Activated T-cell treated with anti-CD3 and anti-CD28 coated beads, Interleukin-2, amount 50 U/mL, for 4 hours (primary cell): Measurements from ENCODE around the gene SNRNP35. TPM values are rescaled to one million over a fixed set of nuclear protein-coding genes. Genes with fewer than 3 reads are reported as not detected.
"Not testable (repeated sequence)": the region's sequence is repeated elsewhere in the genome, so short reads cannot be mapped to it uniquely, and the experiment has no call there.

ENCODE experiments used
- ATAC-seq, 2 donors: fragments of 200-7000 bp; cut with Tn5 transposase; one replicate each; pipeline ENCODE4 v1.10.0; 2021
- DNase-seq: peaks from one replicate; pipeline ENCODE4 v3.0.0-alpha.2; 2020
- H3K27me3 Mint-ChIP-seq: one replicate; pipeline ENCODE4 v1.8.0; 2021; ENCODE audit warnings: low read depth, mixed read lengths
- H3K36me3 Mint-ChIP-seq: one replicate; pipeline ENCODE4 v1.8.0; 2022; ENCODE audit warnings: mixed read lengths; ENCODE audit not compliant: insufficient read depth
- H3K4me1 Mint-ChIP-seq: one replicate; pipeline ENCODE4 v1.8.0; 2021; ENCODE audit warnings: low read depth, mixed read lengths
- H3K4me3 Mint-ChIP-seq: one replicate; pipeline ENCODE4 v1.8.0; 2021; ENCODE audit warnings: mild to moderate bottlenecking, moderate library complexity, mixed read lengths
- H3K9me3 Mint-ChIP-seq: one replicate; pipeline ENCODE4 v1.8.0; 2021; ENCODE audit warnings: mixed read lengths
- total RNA-seq, 3 donors: library from RNA; stranded (reverse); gene quantifications; one replicate each; pipeline ENCODE4 v1.2.1, GENCODE V29; 2021

The SNRNP35 gene
- total RNA-seq = 10 to 100 TPM; 15.5 to 20.4 (median 17.2) TPM

- peaks cover 3% of the 10 kb centered on the region for H3K36me3 Mint-ChIP-seq
- peak; percentile 80 to 81 for ATAC-seq
- no peaks in the 10 kb centered on the region for H3K27me3 Mint-ChIP-seq
- peak within 1 kb of the TSS; percentile 98 for H3K4me3 Mint-ChIP-seq
- peaks cover 21% of the 10 kb centered on the region for H3K4me1 Mint-ChIP-seq
- H3K9me3 Mint-ChIP-seq = no peaks in the 10 kb centered on the region
- peak; percentile 76 for DNase-seq
These were observed at the start of gene SNRNP35 for GRCh38 chr12:123457980-123458779. Gene SNRNP35 (plus strand): TSS chr12:123458139. CDS start chr12:123465541, 7,402 bp downstream.

GRCh38 chr12:123408619-123409018 lies 49.3 kb upstream of the SNRNP35 start:
- not testable (repeated sequence) for H3K4me1 Mint-ChIP-seq, H3K9me3 Mint-ChIP-seq, ATAC-seq, H3K27me3 Mint-ChIP-seq, DNase-seq, H3K4me3 Mint-ChIP-seq
- peaks cover 11% of the 10 kb centered on the region for H3K36me3 Mint-ChIP-seq

GRCh38 chr12:123409284-123410040 lies 48.5 kb upstream of the SNRNP35 start:
- H3K36me3 Mint-ChIP-seq = peaks cover 11% of the 10 kb centered on the region
- H3K9me3 Mint-ChIP-seq, H3K27me3 Mint-ChIP-seq, H3K4me1 Mint-ChIP-seq, H3K4me3 Mint-ChIP-seq, DNase-seq, ATAC-seq: not testable (repeated sequence)

- DNase-seq (no peak), ATAC-seq (no peak)
- H3K9me3 Mint-ChIP-seq = no peaks in the 10 kb centered on the region
- no peaks in the 10 kb centered on the region for H3K27me3 Mint-ChIP-seq
- peaks cover 8% of the 10 kb centered on the region for H3K36me3 Mint-ChIP-seq
- H3K4me1 Mint-ChIP-seq = no peaks in the 10 kb centered on the region
- no peak overlapping the region for H3K4me3 Mint-ChIP-seq
These were observed 47.9 kb upstream of the SNRNP35 start for GRCh38 chr12:123410041-123410412.

GRCh38 chr12:123421314-123421713 lies 36.6 kb upstream of the SNRNP35 start:
- no peak overlapping the region for H3K4me3 Mint-ChIP-seq
- no peaks in the 10 kb centered on the region for H3K9me3 Mint-ChIP-seq
- H3K27me3 Mint-ChIP-seq = no peaks in the 10 kb centered on the region
- ATAC-seq = no peak
- no peak for DNase-seq
- H3K36me3 Mint-ChIP-seq = peaks cover 16% of the 10 kb centered on the region
- H3K4me1 Mint-ChIP-seq = no peaks in the 10 kb centered on the region

- H3K4me3 Mint-ChIP-seq = peak overlapping the region; percentile 17
These were observed 30.7 kb upstream of the SNRNP35 start for GRCh38 chr12:123427036-123427769.

GRCh38 chr12:123428591-123428990 lies 29.3 kb upstream of the SNRNP35 start:
- H3K36me3 Mint-ChIP-seq = peaks cover 18% of the 10 kb centered on the region

More at GRCh38 chr12:123427036-123427769, 30.7 kb upstream of the SNRNP35 start:
- Mint-ChIP-seq H3K27me3 (no peaks in the 10 kb centered on the region), H3K4me1 (peaks cover 30% of the 10 kb centered on the region), H3K9me3 (no peaks in the 10 kb centered on the region), H3K36me3 (peaks cover 22% of the 10 kb centered on the region)
- DNase-seq (no peak), ATAC-seq (peak; percentile 39 to 64)

GRCh38 chr12:123429101-123429500 lies 28.8 kb upstream of the SNRNP35 start:
- H3K36me3 Mint-ChIP-seq = peaks cover 21% of the 10 kb centered on the region
- not testable (repeated sequence) for H3K9me3 Mint-ChIP-seq, H3K4me3 Mint-ChIP-seq, DNase-seq, ATAC-seq, H3K27me3 Mint-ChIP-seq
- peaks cover 45% of the 10 kb centered on the region for H3K4me1 Mint-ChIP-seq

More at GRCh38 chr12:123428591-123428990, 29.3 kb upstream of the SNRNP35 start:
- H3K4me1 Mint-ChIP-seq = peaks cover 41% of the 10 kb centered on the region
- no peaks in the 10 kb centered on the region for H3K27me3 Mint-ChIP-seq
- H3K4me3 Mint-ChIP-seq = no peak overlapping the region
- DNase-seq (no peak), ATAC-seq (no peak)
- no peaks in the 10 kb centered on the region for H3K9me3 Mint-ChIP-seq

GRCh38 chr12:123431951-123432817 lies 25.8 kb upstream of the SNRNP35 start:
- H3K36me3 Mint-ChIP-seq = peaks cover 16% of the 10 kb centered on the region
- H3K27me3 Mint-ChIP-seq, DNase-seq, H3K9me3 Mint-ChIP-seq: not testable (repeated sequence)
- peak in 1 of 2 donors; percentile 17 for ATAC-seq
- H3K4me1 Mint-ChIP-seq = peaks cover 55% of the 10 kb centered on the region
- H3K4me3 Mint-ChIP-seq = peak overlapping the region; percentile 99

- peaks cover 47% of the 10 kb centered on the region for H3K4me1 Mint-ChIP-seq
- no peaks in the 10 kb centered on the region for H3K27me3 Mint-ChIP-seq
- H3K36me3 Mint-ChIP-seq = peaks cover 16% of the 10 kb centered on the region
- DNase-seq (no peak), ATAC-seq (no peak)
- no peaks in the 10 kb centered on the region for H3K9me3 Mint-ChIP-seq
- peak overlapping the region; percentile 99 for H3K4me3 Mint-ChIP-seq
These were observed 24.3 kb upstream of the SNRNP35 start for GRCh38 chr12:123433615-123434014.

- peak overlapping the region; percentile 99 for H3K4me3 Mint-ChIP-seq
- peaks cover 41% of the 10 kb centered on the region for H3K4me1 Mint-ChIP-seq
- ATAC-seq (no peak), DNase-seq (no peak)
- no peaks in the 10 kb centered on the region for H3K27me3 Mint-ChIP-seq
- no peaks in the 10 kb centered on the region for H3K9me3 Mint-ChIP-seq
- H3K36me3 Mint-ChIP-seq = peaks cover 11% of the 10 kb centered on the region
These were observed 22.3 kb upstream of the SNRNP35 start for GRCh38 chr12:123435636-123436016.

GRCh38 chr12:123436017-123436964 lies 21.6 kb upstream of the SNRNP35 start, which contains the start of gene RILPL2:
Gene RILPL2 (minus strand): TSS chr12:123436684. CDS start chr12:123436420, 264 bp downstream.
- ATAC-seq (peak; percentile 90 to 91), DNase-seq (peak; percentile 90)
- Mint-ChIP-seq H3K4me1 (peaks cover 36% of the 10 kb centered on the region), H3K9me3 (no peaks in the 10 kb centered on the region), H3K27me3 (no peaks in the 10 kb centered on the region), H3K4me3 (peak within 1 kb of the TSS; percentile 99), H3K36me3 (peaks cover 6% of the 10 kb centered on the region)
